ENCODE measurements around the gene WASF1. TPM values are rescaled to one million over a fixed set of nuclear protein-coding genes. Genes with fewer than 3 reads are reported as not detected.

The WASF1 gene
- total and polyA plus RNA-seq, 2 donors (not counting 3 experiments of a cell fraction or from before 2014, with no cell fraction given) = 20.9 to 27.5 TPM

GRCh38 chr6:110102411-110102810 is 77.1 kb downstream of the WASF1 start:
- TF ChIP-seq POLR2AphosphoS5 (IDR thresholded peaks at IDR 0.05; ENCODE audit: insufficient read depth, low read depth, low read length) = no peak
- peaks cover 4% of the 10 kb centered on the region for H3K4me1 ChIP-seq (ENCODE audit: control insufficient read depth, extremely low read depth, insufficient read depth, low read length)
- no peaks in the 10 kb centered on the region for H3K27me3 ChIP-seq (ENCODE audit: control insufficient read depth in 2 of 2, insufficient read depth in 2 of 2, low read length in 2 of 2)
- ChIA-PET POLR2A (no interaction called here), CTCF (interaction anchor here (1.2 kb wide), 1 partner anchor 63 kb away, joined by 3 read pairs; no protein-coding TSS in a partner anchor)
- no peak overlapping the region for H3K4me2 ChIP-seq (ENCODE audit: insufficient read depth, low read length)
- no TSS peak for BruUV-seq (replicated peaks)
- H3K4me3 ChIP-seq (replicated peaks in 1 of 3; ENCODE audit: insufficient read depth in 1 of 3, low read depth in 1 of 3, low read length in 3 of 3) = no peak overlapping the region
- no peak overlapping the region for H3K27ac ChIP-seq (ENCODE audit: insufficient read depth, low read depth, low read length)
- H3K9ac ChIP-seq (replicated peaks; ENCODE audit: extremely low read depth, insufficient read depth, low read length) = no peak overlapping the region
- dilution Hi-C loops (cut with MboI; ENCODE audit: extremely low pct_ligation_motif_present, low sequenced_read_pairs) (no loop called here), intact Hi-C loops (cut with micrococcal nuclease) (no loop called here)
- H3K79me2 ChIP-seq (ENCODE audit: control insufficient read depth, insufficient read depth, low read length) = no peaks in the 10 kb centered on the region
- no peaks in the 10 kb centered on the region for H4K20me1 ChIP-seq (replicated peaks; ENCODE audit: control insufficient read depth, extremely low read depth, insufficient read depth, low read length)
- H2AFZ ChIP-seq (ENCODE audit: low read depth, low read length) = no peak overlapping the region
- H3K36me3 ChIP-seq (ENCODE audit: control insufficient read depth in 2 of 2, extremely low read depth in 1 of 2, insufficient read depth in 2 of 2, low read length in 2 of 2) = peaks cover 0 to 8% of the 10 kb centered on the region in 2 experiments
- H3K9me3 ChIP-seq (replicated peaks; ENCODE audit: control insufficient read depth, insufficient read depth, low read length) = no peaks in the 10 kb centered on the region
- FAIRE-seq = no peak
- DNase-seq (ENCODE audit: low read depth, low spot score) = no peak
- H3K9me1 ChIP-seq (replicated peaks; ENCODE audit: control insufficient read depth, extremely low read depth, insufficient read depth, low read length) = no peaks in the 10 kb centered on the region

GRCh38 chr6:110101885-110102284 is 77.6 kb downstream of the WASF1 start:
- POLR2A ChIA-PET = no interaction called here
- H3K9me1 ChIP-seq (replicated peaks; ENCODE audit: control insufficient read depth, extremely low read depth, insufficient read depth, low read length) = no peaks in the 10 kb centered on the region
- TF ChIP-seq, protein P1, sequence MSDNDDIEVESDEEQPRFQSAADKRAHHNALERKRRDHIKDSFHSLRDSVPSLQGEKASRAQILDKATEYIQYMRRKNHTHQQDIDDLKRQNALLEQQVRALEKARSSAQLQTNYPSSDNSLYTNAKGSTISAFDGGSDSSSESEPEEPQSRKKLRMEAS (IDR thresholded peaks at IDR 0.05; ENCODE audit: insufficient read depth, insufficient read length) = no peak
- no peak for TF ChIP-seq FOS (IDR thresholded peaks at IDR 0.05; ENCODE audit: borderline replicate concordance, insufficient read depth, low read length)
- no peak for TF ChIP-seq CTCF (IDR thresholded peaks at IDR 0.05; ENCODE audit: extremely low read depth in 1 of 2, insufficient read depth in 1 of 2, low read depth in 1 of 2, low read length in 2 of 2)
- no peak for TF ChIP-seq GATA2 (IDR thresholded peaks at IDR 0.05; ENCODE audit: insufficient read depth, insufficient read length, low read depth, low read length)
- no peak for TF ChIP-seq JUN (IDR thresholded peaks at IDR 0.05; ENCODE audit: borderline replicate concordance, insufficient read depth, insufficient read length, low read depth)
- no peak for TF ChIP-seq POLR2A (IDR thresholded peaks at IDR 0.05; ENCODE audit: low read depth, low read length)
- TF ChIP-seq MYC (IDR thresholded peaks at IDR 0.05; ENCODE audit: low read depth, low read length) = no peak
- TF ChIP-seq POLR2AphosphoS5 (IDR thresholded peaks at IDR 0.05; ENCODE audit: insufficient read depth, low read depth, low read length) = no peak
- TF ChIP-seq EZH2 (IDR thresholded peaks at IDR 0.05; ENCODE audit: borderline replicate concordance, low read depth, low read length, severe bottlenecking) = no peak
- H3K9ac ChIP-seq (replicated peaks; ENCODE audit: extremely low read depth, insufficient read depth, low read length) = no peak overlapping the region
- no TSS peak for BruUV-seq (replicated peaks)
- dilution Hi-C loops (cut with MboI; ENCODE audit: extremely low pct_ligation_motif_present, low sequenced_read_pairs) (no loop called here), intact Hi-C loops (cut with micrococcal nuclease) (no loop called here)
- no peaks in the 10 kb centered on the region for H3K79me2 ChIP-seq (ENCODE audit: control insufficient read depth, insufficient read depth, low read length)
- no peak overlapping the region for H3K27ac ChIP-seq (ENCODE audit: insufficient read depth, low read depth, low read length)
- FAIRE-seq (no peak), DNase-seq (ENCODE audit: low read depth, low spot score) (no peak)
- H3K4me2 ChIP-seq (ENCODE audit: insufficient read depth, low read length) = no peak overlapping the region
- CTCF ChIA-PET = interaction anchor here (1.2 kb wide), 1 partner anchor 62 kb away, joined by 3 read pairs; no protein-coding TSS in a partner anchor
- no peaks in the 10 kb centered on the region for H3K9me3 ChIP-seq (replicated peaks; ENCODE audit: control insufficient read depth, insufficient read depth, low read length)
- no peak overlapping the region for H3K4me3 ChIP-seq (replicated peaks in 1 of 3; ENCODE audit: insufficient read depth in 1 of 3, low read depth in 1 of 3, low read length in 3 of 3)
- peaks cover 9% of the 10 kb centered on the region for H3K4me1 ChIP-seq (ENCODE audit: control insufficient read depth, extremely low read depth, insufficient read depth, low read length)
- H4K20me1 ChIP-seq (replicated peaks; ENCODE audit: control insufficient read depth, extremely low read depth, insufficient read depth, low read length) = no peaks in the 10 kb centered on the region
- H3K36me3 ChIP-seq (ENCODE audit: control insufficient read depth in 2 of 2, extremely low read depth in 1 of 2, insufficient read depth in 2 of 2, low read length in 2 of 2) = peaks cover 0 to 8% of the 10 kb centered on the region in 2 experiments
- H3K27me3 ChIP-seq (ENCODE audit: control insufficient read depth in 2 of 2, insufficient read depth in 2 of 2, low read length in 2 of 2) = no peaks in the 10 kb centered on the region
- H2AFZ ChIP-seq (ENCODE audit: low read depth, low read length) = no peak overlapping the region
